ENCODE data around the gene ADAMTS18.
"Not testable (repeated sequence)": the region's sequence is repeated elsewhere in the genome, so short reads cannot be mapped to it uniquely, and the experiment has no call there.

The ADAMTS18 gene

DNA sequence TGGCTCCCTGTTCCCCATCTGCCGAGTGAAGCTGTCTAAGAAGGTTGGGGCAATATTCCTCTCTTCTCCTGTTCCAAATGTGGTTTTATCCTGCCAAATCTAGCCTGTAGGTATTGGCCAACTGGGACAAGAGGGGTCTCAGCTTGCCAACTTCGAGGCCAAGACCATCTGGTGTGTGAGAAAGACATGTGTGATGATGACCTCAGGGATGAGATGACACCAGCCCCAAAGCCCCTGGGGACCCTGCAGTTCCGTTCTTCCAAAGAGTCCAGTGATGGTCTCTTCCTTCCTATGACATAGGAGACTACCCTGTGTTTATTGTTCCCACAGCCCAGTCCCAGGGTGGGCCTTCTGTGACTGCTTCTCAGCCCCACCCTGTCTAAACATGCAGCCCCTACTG, 34.8 kb upstream of the ADAMTS18 start:
- Histone ChIP-seq H3K27me3 (ENCODE audit: insufficient read depth, low read depth) (no peaks in the 10 kb centered on the region), H3K4me2 (no peak overlapping the region), H3K27ac (no peak overlapping the region), H3K36me3 (ENCODE audit: insufficient read depth) (no peaks in the 10 kb centered on the region), H3K79me2 (ENCODE audit: insufficient read depth, low read depth) (no peaks in the 10 kb centered on the region), H3K4me3 (IDR thresholded peaks at IDR 0.05; ENCODE audit: insufficient read depth, low read depth, low read length) (no peak overlapping the region), H3K4me1 (ENCODE audit: low read depth, poor library complexity, severe bottlenecking) (no peaks in the 10 kb centered on the region), H2AFZ (ENCODE audit: low read depth) (no peak overlapping the region), H4K20me1 (ENCODE audit: insufficient read depth) (no peaks in the 10 kb centered on the region), H3K9ac (no peak overlapping the region)
- TF ChIP-seq, protein P1, sequence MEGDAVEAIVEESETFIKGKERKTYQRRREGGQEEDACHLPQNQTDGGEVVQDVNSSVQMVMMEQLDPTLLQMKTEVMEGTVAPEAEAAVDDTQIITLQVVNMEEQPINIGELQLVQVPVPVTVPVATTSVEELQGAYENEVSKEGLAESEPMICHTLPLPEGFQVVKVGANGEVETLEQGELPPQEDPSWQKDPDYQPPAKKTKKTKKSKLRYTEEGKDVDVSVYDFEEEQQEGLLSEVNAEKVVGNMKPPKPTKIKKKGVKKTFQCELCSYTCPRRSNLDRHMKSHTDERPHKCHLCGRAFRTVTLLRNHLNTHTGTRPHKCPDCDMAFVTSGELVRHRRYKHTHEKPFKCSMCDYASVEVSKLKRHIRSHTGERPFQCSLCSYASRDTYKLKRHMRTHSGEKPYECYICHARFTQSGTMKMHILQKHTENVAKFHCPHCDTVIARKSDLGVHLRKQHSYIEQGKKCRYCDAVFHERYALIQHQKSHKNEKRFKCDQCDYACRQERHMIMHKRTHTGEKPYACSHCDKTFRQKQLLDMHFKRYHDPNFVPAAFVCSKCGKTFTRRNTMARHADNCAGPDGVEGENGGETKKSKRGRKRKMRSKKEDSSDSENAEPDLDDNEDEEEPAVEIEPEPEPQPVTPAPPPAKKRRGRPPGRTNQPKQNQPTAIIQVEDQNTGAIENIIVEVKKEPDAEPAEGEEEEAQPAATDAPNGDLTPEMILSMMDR (conservative IDR thresholded peaks at IDR 0.05; ENCODE audit: low read depth, low read length): no peak

DNA sequence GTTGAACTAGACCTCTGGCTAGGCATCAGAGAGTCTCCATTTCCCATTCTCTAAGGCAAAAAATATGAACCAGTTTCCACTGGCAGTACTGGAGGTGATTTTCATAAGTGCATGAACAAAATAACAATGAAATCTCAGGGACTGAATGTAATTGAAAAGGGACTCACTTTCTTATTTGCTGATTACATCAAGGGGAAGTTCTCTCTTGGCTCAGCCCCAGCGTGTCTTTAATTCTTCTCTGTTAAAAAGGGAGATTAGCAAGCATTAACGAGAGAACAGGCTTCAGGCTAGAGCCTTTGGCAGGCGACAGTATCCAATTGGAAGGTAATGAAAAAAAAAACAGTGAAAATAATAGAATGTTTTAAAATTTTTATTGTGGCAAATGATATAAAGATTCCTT, 34.0 kb upstream of the ADAMTS18 start:
- H3K4me1 ChIP-seq (ENCODE audit: low read depth, poor library complexity, severe bottlenecking): no peaks in the 10 kb centered on the region
- no peak overlapping the region for H3K27ac ChIP-seq
- H4K20me1 ChIP-seq (ENCODE audit: insufficient read depth): no peaks in the 10 kb centered on the region
- no peaks in the 10 kb centered on the region for H3K36me3 ChIP-seq (ENCODE audit: insufficient read depth)
- H3K27me3 ChIP-seq (ENCODE audit: insufficient read depth, low read depth): no peaks in the 10 kb centered on the region
- H3K4me3 ChIP-seq (IDR thresholded peaks at IDR 0.05; ENCODE audit: insufficient read depth, low read depth, low read length): no peak overlapping the region
- no peak overlapping the region for H3K4me2 ChIP-seq
- H2AFZ ChIP-seq (ENCODE audit: low read depth): no peak overlapping the region
- TF ChIP-seq, protein P1 (conservative IDR thresholded peaks at IDR 0.05; ENCODE audit: low read depth, low read length): no peak
- H3K79me2 ChIP-seq (ENCODE audit: insufficient read depth, low read depth): no peaks in the 10 kb centered on the region
- no peak overlapping the region for H3K9ac ChIP-seq

DNA sequence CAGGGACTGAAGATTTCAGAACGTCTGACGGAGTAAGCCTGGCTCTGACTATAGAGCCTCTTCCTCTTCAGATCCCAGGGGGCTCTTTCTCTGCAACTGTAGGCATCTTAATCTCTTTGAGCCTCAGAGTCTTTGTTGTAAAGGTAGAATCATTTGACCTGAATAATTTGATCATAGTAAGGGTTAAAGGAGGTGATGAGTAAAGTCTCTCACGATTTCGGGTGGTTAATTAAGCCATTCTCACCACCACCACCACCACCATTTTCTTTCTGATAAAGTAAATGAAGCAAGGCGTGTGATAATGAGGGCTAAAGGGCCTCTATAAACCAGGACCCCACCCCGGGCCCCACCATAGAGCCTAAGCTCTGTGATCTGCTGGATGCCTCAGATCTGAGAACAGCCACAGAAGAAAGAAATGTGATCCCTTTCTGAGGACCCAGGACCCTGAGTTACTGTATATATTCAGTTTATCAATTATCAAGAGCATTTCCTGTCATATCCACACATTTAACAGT, 33.0 kb upstream of the ADAMTS18 start:
- Histone ChIP-seq H3K79me2 (ENCODE audit: insufficient read depth, low read depth) (no peaks in the 10 kb centered on the region), H3K36me3 (ENCODE audit: insufficient read depth) (no peaks in the 10 kb centered on the region), H3K9ac (no peak overlapping the region), H2AFZ (ENCODE audit: low read depth) (no peak overlapping the region), H3K4me3 (IDR thresholded peaks at IDR 0.05; ENCODE audit: insufficient read depth, low read depth, low read length) (no peak overlapping the region), H4K20me1 (ENCODE audit: insufficient read depth) (no peaks in the 10 kb centered on the region), H3K4me1 (ENCODE audit: low read depth, poor library complexity, severe bottlenecking) (no peaks in the 10 kb centered on the region), H3K27ac (no peak overlapping the region), H3K27me3 (ENCODE audit: insufficient read depth, low read depth) (no peaks in the 10 kb centered on the region), H3K4me2 (no peak overlapping the region)
- TF ChIP-seq, protein P1 (conservative IDR thresholded peaks at IDR 0.05; ENCODE audit: low read depth, low read length): no peak

DNA sequence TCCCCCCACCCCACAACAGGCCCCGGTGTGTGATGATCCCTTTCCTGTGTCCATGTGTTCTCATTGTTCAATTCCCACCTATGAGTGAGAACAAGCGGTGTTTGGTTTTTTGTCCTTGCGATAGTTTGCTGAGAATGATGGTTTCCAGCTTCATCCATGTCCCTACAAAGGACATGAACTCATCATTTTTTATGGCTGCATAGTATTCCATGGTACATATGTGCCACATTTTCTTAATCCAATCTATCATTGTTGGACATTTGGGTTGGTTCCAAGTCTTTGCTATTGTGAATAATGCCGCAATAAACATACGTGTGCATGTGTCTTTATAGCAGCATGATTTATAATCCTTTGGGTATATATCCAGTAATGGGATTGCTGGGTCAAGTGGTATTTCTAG, 28.8 kb upstream of the ADAMTS18 start:
- not testable (repeated sequence) for H2AFZ ChIP-seq (ENCODE audit: low read depth); H3K4me1 ChIP-seq (ENCODE audit: low read depth, poor library complexity, severe bottlenecking); H3K9ac ChIP-seq; H3K79me2 ChIP-seq (ENCODE audit: insufficient read depth, low read depth); H3K4me2 ChIP-seq; H3K4me3 ChIP-seq (IDR thresholded peaks at IDR 0.05; ENCODE audit: insufficient read depth, low read depth, low read length); H3K27ac ChIP-seq; H3K36me3 ChIP-seq (ENCODE audit: insufficient read depth); H4K20me1 ChIP-seq (ENCODE audit: insufficient read depth); H3K27me3 ChIP-seq (ENCODE audit: insufficient read depth, low read depth)

DNA sequence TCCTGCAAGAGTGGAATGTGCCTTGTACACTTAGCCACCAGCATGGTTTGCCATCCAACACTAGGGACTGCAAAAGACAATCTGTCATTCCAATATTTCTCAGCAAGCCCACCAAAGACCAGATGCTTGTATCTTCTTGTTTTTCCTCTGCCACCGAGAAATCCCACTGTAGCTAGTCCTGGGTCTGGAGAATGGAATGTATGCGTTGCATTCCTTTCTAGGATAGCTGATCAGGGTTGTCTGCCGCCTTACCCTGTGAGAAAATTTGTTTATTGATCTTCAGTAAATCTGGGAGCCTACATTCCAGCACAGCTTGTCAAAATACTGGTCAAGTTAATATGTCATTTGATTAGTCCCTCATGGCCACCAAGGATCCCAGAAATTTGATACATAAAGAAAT, 28.1 kb upstream of the ADAMTS18 start:
- Histone ChIP-seq H3K9ac (no peak overlapping the region), H3K27me3 (ENCODE audit: insufficient read depth, low read depth) (no peaks in the 10 kb centered on the region), H3K4me2 (no peak overlapping the region), H3K27ac (no peak overlapping the region), H3K79me2 (ENCODE audit: insufficient read depth, low read depth) (no peaks in the 10 kb centered on the region), H4K20me1 (ENCODE audit: insufficient read depth) (no peaks in the 10 kb centered on the region), H3K36me3 (ENCODE audit: insufficient read depth) (no peaks in the 10 kb centered on the region), H3K4me1 (ENCODE audit: low read depth, poor library complexity, severe bottlenecking) (no peaks in the 10 kb centered on the region), H3K4me3 (IDR thresholded peaks at IDR 0.05; ENCODE audit: insufficient read depth, low read depth, low read length) (no peak overlapping the region), H2AFZ (ENCODE audit: low read depth) (no peak overlapping the region)
- TF ChIP-seq, protein P1 (conservative IDR thresholded peaks at IDR 0.05; ENCODE audit: low read depth, low read length): no peak

Data from KMS-11 (cell line).